GM18873 (cell line): ENCODE measurements around the gene NRF1.

ENCODE experiments used
- ATAC-seq: cut with Tn5 transposase; IDR thresholded peaks from one replicate; pipeline ENCODE4 v1.9.1; 2021; ENCODE audit warnings: mild to moderate bottlenecking, moderate library complexity, moderate number of reproducible peaks; ENCODE audit not compliant: unreplicated experiment, low FRiP score

Gene NRF1

DNA sequence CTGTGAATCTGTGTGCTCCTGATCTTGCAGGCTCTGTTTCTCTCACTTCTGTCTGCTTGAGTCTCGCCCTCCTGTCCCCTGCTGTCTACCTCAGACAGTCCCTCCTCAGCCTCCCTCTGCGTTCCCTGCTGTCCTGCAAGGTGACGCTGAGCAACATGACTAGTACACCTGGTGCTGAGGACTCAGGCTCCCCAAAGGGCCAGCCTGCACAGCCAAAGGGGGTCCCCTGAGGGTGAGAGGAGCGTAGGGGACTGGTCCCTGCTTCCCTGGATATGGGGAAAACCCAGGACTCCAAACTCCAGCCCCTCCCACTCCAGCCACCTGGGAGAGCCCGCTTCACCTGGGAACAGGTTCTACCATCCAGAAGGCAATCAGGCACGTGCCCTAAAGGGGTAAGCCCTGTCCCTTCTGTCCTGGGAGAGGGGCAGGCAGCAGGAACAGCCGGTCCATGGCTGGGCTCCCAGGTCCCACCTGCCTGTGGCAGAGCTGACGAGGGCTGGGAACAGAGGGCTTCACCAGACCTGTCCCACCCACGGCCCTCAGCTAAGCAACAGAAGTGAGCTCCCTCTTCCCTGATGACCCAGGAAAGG lies 184.8 kb downstream of the NRF1 start:
- ATAC-seq, result no peak

DNA sequence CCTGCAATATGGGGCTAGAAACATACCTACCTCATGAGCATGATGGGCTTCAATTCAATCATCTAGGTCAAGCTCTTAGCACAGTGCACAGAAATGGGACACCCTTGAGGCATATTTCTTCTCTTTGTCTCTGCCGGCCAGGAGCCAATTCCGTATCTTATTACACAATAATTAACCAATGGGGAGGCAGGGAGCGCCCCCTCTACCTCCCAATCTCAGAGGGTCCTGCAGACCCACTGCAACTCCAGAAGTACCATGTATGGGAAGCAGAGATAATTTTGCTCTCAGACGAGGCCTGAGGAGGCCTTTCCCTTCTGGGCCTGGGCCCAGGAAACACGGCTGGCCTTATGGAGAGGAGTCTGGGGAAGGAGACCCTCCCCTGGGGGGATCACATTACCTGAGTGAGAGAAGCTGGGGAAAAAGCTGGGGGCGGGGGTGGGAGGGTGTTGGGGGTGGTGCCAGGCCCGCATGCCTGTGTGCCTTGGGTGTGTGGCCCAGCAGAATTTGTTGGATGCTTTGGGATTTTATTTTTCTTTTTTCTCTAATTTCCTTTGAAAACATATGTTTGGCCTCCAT lies 185.8 kb downstream of the NRF1 start:
- ATAC-seq, result no peak

DNA sequence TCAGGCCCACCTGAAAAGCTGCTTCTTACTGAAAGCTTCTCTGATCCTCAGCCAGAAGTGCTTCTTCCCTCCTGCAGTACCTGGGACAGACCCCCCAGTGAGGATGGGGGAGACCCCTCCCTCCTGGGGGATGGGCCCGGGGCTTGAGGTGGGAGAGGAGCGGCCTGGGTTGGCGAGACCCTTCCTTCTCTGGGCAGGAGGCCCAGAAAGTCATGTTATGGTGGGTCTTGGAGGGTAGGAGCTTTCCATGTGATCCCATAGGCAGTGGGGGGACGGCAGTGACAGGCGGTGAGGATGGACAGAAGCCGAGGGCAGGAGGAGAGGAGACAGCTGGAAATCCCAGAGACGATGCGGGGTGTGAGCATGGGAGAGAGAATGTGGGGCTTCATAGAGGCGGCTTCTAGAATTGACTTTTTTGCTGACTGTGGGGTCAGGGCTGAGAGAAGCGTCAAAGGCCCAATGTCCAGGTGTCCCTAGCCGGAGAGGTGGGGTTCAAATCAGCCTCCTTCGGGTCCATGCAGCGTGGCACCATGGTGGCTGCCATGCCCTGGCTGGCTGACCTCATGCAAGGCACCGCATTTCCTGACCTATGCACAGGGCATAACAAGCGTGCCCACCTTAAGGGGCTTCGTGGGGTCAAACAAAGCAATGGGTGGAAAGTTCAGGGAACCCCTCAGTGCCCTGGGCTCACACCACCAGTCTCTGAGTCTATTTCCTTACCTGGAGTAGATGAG lies 187.3 kb downstream of the NRF1 start:
- no peak for ATAC-seq

DNA sequence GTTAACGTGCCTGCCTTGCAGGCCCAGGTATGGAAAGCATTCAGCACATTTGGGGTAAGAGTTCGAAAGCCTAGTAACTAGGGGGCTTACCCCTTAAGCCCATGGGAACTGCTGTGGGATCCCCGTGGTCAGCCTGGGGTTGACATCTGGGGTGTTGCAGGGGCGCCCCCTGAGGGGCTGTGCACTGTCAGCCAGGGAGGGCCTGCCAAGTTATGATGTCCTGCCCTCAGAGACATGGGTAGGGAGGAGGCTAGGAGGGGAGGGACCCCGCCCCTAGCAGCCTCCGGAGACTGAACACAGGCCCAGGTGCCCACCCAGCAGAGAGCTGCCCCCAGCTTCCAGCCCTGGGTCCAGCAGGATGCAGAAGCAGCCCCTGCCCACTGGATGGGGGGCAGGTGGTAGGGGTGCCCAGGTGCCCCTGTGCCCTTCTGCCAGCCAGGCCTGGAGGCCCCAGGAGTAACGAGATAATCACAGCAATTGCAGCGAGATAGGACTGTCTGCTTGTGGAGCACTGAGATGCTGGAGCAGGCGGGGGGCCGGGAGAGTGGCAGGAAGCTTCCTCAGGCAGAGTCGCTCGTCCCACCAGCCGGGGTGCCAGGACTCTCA lies 187.9 kb downstream of the NRF1 start:
- no peak for ATAC-seq

DNA sequence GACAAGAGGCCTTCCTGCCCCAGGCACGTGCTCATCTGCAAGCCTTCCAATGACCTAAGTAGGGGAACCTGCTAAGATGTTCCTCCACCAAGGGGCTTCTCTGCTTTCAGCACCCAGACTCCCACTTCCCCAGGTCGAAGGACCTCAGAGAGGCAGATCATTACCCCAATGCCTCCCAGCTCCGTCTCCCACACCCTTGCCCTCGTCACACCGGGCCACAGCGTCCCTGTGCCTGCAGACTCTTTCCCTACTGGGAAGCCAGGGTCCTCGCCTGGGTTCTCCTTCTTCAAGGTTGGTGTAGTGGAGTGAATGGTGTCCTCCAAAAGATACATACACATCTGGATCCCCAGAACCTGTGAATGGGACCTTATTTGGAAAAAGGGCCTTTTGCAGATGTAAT lies 189.4 kb downstream of the NRF1 start:
- no peak for ATAC-seq

DNA sequence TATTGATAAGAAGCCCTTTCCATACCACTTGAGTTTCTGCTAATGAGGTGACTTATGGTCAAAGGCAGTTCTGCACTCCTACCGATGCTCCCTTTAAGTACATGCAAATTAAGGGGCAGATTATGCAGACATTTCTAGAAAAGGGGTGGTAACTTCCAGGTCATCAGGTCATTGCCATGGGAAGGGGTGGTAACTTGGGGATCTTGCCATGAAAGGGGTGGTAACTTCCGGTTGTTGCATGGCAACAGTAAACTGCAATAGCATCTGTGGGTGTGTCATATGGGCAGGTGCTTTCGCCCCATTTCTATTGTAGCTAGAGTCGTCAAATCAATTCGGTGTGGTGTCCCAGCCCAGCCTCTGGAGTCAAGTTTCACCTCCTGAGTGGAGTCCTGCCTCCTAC lies 190.4 kb downstream of the NRF1 start:
- ATAC-seq, result no peak

DNA sequence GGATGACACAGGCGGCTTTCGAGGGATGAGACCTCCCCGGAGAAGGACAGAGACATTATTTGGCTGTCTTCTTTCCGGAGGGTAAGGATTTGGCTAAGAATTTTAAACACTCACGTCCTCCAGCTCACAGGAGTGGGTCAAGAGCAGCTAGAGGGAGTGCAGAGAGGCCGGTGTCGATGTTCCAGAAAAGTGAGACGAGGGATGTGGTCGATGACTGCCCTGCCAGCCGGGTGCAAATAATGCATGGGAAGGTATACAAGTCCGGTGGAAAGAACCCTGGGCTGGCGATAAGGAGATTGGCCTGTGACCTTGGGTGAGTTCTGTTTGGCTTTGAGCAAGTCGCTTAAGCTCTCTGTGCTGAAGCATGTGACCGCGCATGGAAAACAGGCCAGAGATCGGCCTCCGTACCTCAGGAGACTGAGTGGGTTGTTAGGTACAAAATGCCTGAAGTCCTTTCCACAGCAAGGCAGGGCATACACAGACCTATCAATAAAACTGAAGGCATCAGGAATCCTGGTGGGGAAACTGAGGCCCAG lies 192.1 kb downstream of the NRF1 start:
- ATAC-seq, result no peak

DNA sequence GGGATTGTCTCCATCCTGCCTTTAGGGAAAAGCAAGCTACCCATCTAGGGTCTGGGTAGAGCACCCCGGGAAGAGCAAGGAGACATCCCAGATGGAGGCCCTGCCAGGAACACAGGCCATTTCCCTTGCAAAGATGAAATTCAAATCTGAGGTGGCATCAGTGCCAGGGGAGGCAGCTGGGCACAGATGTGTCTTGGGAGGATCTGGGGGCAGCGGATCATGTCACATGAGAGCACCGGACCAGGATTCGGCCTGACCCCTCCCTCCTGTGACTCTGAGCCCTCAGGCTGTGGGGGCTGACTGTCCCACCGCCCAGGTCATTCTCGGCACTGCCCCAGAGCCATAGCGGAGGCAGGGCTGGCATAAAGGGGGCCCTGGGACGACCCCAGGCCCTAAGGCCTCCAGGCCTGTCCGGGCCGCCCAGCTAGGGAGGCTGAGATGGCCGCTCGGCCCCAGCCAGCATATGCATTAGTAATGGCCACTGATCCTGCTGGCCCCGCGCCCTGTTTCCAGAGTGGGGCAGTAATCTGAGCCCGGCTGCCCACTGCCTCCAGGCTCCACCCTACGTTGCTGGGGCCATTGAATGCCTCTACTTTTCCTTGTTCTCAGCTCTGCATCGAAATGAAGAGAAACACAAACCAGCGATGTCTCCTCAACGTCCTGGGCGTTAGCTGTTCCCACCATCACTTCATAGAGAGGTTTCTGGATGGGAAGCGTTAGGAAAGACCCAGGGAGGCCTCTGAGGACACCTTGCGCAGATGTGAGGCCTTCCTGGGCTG lies 192.8 kb downstream of the NRF1 start:
- no peak for ATAC-seq

DNA sequence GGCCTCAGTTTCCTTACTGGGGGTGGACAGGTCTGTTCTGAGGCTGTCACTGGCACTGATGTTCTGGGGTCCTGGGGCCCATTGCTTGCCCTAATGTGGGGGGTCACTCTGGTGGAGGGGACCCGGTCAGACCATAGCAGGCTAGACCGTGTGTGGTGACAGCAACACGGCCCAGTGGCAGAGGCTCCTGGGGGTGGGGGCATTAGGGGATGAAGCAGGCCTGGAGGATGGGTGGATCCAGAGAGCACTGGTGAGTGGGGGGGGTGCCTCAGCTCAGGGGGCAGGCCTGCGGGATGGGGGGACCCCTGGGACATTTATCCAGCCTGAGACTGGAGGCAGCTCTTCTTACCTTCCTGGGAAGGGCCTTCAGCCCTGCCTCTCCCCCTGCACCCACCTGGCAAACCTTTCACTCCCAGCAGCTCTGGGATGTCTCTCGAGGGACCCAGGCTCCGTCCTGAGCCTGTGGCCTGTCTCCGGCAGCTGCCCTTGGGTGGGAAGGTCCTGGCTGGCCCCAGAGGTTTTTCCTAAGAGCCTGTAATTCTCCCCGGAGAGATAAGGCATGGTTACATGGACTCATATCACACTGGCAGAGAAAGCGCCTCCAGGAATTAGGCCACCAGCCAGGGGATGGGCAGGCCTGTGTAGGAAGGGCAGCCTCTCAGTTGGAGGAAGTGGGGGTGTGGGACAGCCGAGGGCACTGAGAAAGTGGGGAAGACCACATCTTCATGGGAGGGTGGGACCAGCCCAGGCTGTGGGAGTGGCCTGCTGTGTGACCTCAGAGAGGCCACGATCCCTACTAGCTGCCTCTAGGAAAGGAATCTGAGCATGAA lies 193.6 kb downstream of the NRF1 start:
- ATAC-seq, result no peak
